GM12875 (cell line): ENCODE measurements around the gene SPRED1.

Source experiments
- H3K4me3 ChIP-seq: one replicate; pipeline ENCODE4 v1.5.1; 2011; ENCODE audit warnings: low read depth, low read length, control low read depth
- CTCF ChIP-seq: IDR thresholded peaks from 2 replicates; pipeline ENCODE4 v1.5.1; 2011; ENCODE audit warnings: low read depth, mild to moderate bottlenecking, control low read depth, inconsistent platforms, low read length, moderate library complexity, borderline replicate concordance; ENCODE audit not compliant: insufficient read depth

SPRED1 gene

GRCh38 chr15:38253351-38253781 is 730 bp downstream of the SPRED1 start:
- H3K4me3 ChIP-seq = peak overlapping the region; percentile 57
- no peak for TF ChIP-seq CTCF

- no peak for TF ChIP-seq CTCF
- H3K4me3 ChIP-seq = peak overlapping the region; percentile 23
Observed at GRCh38 chr15:38254051-38254883, 1.6 kb downstream of the SPRED1 start.

GRCh38 chr15:38255690-38256089 is 3.1 kb downstream of the SPRED1 start:
- H3K4me3 ChIP-seq = no peak overlapping the region

GRCh38 chr15:38257676-38258075 is 5.0 kb downstream of the SPRED1 start:
- H3K4me3 ChIP-seq = no peak overlapping the region
- TF ChIP-seq CTCF = no peak

More at GRCh38 chr15:38255690-38256089, 3.1 kb downstream of the SPRED1 start:
- no peak for TF ChIP-seq CTCF

- TF ChIP-seq CTCF = no peak
- no peak overlapping the region for H3K4me3 ChIP-seq
Observed at GRCh38 chr15:38259134-38259533, 6.5 kb downstream of the SPRED1 start.

- H3K4me3 ChIP-seq = no peak overlapping the region
- TF ChIP-seq CTCF = no peak
Observed at GRCh38 chr15:38260077-38260476, 7.4 kb downstream of the SPRED1 start.

- TF ChIP-seq CTCF = no peak
Observed at GRCh38 chr15:38263251-38263650, 10.6 kb downstream of the SPRED1 start.

More at GRCh38 chr15:38263251-38263650, 10.6 kb downstream of the SPRED1 start:
- no peak overlapping the region for H3K4me3 ChIP-seq
